Inflammatory macrophage (primary cell): ENCODE results near the gene MCOLN2.
"Not testable (repeated sequence)": the region's sequence is repeated elsewhere in the genome, so short reads cannot be mapped to it uniquely, and the experiment has no call there.

Experiments
- DNase-seq, 2 donors: peaks; one replicate each; pipeline ENCODE4 v3.0.0-alpha.2; 2020 to 2022
- total RNA-seq, 18 experiments: gene quantifications; one replicate each; lab custom pipeline; 2026; ENCODE audit warnings: mixed read lengths in 6 of 18, inconsistent platforms in 2 of 18; lab: John Stamatoyannopoulos, UW

Gene MCOLN2
- 0.80 to 210 (median 6.0) reads per million in 18 experiments for total RNA-seq

DNA sequence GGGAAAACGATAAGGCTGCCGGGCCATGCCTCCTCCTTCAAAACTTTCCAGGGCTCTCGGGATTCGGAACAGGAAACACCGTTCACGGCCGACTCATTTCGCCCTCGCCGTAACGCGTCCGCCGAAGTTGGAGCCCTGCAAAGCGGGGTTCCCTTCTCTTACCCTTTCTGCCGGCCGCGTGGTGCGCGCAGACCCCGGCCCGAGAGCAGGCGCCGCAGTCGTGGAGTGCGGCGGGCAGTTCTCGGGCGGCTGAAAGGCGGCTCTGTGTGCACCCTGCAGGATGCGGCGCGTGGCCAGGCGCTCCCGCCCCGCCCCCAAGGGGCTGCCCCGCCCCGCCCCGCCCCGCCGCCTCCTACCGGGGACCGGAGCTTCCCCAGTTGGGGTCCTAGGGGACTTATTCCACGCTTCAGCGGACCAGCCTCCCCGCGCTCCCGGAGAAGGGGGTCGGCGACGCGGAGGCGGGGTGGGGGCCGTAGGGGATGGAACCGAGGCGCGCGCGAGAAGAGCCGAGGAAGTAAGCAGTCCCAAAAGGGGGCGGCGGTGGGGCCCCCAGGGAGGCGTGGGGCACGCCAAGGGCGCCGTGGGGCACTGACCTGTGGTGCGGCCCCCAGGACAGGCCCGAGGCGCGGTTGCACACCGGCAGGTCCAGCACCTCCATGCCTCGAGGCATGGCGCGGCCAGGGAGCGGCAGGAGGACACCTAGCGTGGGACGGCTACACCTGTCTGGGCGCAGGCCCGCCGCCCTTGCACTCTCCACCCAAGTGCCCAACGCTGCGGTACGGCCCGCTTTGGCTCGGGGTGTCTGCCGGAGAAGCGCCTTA lies at the start of gene MCOLN2:
MCOLN2 (minus strand) TSS at position 268 of the 821 bp plus-strand sequence; CDS start at position 27, 241 bp downstream.
- peak in 1 of 2 donors; percentile 65 for DNase-seq

DNA sequence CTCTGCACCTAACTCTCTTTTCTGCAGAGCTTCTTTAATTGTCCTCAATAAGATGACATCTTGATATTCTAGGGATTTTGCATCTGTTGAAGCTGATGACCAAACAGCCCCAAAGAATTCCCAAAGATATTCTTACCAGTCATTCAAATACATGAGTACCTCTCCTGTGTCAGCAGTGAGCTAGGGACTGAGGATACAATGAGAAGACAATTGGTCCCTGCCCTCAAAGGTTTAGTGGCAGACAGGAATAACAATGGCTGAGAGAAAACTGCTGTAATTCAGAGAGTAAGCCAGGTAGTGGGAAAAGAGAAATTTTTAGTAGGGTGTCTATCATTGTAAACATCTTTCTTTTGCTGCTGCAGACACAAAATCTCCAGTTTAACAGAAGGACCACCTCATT lies 45.5 kb upstream of the MCOLN2 start:
- no peak for DNase-seq

DNA sequence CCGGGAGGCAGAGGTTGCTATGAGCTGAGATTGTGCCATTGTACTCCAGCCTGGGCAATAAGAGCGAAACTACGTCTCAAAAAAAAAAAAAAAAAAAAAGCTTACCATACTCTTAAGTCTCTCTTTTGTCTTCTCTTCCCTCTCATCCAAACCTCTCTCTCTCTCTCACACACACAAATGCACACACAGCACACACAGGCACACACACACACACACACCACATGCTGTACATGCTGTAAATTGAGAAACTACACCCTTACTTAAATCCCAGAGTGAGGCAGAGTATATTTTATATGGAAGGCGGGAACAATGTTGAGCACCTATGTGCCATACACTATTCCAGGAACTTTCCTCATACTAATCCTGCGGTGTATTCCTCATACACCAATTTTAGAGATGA lies 44.9 kb upstream of the MCOLN2 start:
- DNase-seq, result no peak

DNA sequence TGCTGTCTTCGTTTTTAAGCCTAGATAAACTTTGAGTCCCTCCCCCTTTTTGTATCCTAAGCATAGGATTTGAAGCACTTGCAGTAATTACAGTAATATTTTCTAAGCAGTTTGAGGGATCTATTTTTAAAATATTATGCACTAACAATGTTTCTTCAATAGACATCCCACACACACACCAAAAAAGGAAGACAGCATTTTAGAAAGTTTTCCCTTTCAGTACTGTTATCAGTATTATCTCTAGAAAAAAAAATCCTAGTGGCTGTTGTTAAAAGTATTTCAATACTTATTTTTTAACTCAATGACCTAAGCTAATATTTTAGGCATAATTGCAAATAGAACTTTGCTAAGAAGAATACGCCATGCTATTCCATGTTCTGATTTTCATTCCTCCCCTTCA lies 36.3 kb upstream of the MCOLN2 start:
- no peak for DNase-seq

DNA sequence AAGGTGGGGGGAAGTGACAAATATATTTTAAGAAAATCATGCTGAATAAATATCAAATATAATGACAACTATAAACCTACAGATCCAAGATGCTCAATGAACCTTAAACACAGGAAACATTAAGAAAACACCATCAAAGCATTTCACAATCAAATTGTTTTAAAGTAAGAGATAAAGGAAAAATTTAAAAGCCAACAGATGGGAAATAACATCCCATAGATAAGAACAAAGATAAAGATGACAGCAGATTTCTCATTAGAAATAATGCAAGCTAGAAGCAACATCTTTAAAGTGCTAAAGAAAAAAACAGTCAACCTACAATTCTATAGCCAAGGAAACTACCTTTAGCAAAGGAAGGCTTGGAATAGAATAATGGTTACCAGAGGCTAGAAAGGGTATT lies 33.6 kb upstream of the MCOLN2 start:
- no peak for DNase-seq

DNA sequence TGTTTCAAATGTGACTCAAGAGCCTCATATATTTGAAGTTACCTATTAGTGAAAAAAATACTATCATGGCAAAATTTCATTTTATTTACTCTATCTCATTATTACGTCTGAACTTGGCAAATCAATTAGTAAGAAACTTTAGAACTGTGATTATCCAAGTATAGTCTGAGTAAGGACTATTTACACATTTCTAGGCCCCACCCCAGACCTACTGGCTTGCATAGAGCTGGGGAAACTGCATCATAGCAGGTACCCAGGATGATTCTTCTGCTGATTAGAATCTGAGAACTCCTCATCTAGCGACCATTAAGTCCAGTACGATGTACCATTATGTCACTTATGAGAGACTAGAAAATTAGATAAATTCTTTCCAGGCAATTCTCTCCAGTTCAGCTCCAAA lies 31.2 kb upstream of the MCOLN2 start:
- no peak for DNase-seq

DNA sequence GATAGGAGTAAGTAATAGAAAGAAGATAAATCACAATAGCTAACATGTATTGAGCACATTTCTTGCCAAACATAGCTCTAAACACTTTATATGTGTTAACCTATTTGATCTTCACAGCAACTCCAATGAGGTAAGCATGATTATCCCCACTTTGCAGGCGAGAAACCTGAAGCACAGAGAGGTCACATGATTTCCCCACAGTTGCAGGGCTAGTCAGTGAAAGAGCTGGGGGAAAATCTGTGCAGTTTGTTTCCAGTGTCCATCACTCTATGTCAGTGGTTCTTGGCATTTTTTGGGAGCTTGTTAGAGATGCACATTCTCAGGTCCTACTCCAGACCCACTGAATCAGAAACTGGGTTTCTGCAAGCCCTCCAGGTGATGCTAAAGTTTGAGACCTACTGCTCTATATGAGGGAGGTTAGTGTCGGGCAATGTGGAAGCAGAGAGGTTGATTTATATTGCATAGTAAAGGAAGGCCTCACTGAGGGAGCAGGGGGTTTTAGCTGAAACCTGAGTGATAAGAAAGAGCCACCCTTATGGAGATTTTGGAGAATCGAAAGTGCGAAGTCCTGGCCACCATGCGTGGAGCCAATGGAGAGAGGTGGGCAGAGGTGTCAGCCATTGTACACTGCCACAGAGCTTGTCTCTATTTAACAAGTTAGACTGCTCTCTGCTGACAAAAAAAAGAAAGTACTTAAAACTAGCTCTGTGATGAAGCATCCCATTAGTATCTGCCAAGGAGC lies 30.5 kb upstream of the MCOLN2 start:
- peak in 1 of 2 donors; percentile 26 for DNase-seq

DNA sequence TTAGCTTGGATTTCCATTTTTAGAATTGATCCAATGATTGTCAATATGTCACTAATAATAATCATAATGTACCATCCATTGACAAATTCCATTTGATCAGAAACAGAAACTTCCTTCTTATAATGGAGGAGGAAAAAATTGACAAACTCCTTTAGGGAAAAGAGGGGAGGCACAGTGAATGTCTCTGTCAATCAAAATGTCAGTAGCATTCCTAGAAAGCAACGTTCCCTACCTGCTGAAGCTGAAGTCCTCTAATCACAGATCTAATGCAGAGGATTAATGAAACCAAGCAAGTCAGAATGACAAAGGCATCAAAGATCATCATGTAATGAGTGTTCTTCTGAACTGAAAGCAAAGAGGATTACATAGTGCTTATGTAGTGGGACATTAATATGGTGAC lies 29.0 kb upstream of the MCOLN2 start:
- no peak for DNase-seq

DNA sequence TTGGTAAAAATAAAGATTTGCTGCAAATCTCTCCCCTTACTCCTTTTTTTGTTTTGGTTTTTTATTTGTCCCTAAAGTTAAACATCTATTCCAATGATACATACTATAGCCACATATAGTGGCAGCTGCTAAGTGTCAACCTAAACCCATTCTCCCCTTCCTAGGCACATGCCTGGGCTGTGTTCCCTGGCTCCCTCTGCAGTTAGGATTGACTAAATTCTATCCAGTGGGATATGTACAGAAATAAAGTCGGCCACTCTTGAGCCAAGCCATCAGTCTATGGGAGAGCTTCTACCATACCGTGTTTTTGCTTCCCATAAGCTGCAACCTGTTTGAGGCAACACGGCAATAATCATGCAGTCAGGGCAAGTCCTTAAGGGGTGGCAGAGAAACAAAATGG lies 27.8 kb upstream of the MCOLN2 start:
- no peak for DNase-seq

DNA sequence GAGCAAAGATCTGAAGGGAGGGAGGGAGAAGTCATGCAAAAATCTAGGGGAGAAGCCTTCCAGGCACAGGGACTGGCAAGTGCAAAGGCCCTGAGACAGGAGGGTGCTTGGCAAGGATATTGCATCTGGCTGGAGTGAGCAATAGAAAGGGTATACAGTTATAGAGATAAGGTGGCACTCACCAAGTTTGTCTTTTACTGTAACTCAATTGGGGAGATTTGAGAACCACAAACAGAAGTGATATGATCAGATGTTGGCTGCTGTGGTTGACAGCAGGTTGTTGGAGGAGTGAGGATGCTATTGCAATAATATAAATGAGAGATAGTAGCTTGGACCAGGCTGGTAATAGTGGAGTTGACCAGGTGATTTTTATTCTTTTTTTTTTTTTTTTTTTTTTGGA lies 25.8 kb upstream of the MCOLN2 start:
- no peak for DNase-seq

DNA sequence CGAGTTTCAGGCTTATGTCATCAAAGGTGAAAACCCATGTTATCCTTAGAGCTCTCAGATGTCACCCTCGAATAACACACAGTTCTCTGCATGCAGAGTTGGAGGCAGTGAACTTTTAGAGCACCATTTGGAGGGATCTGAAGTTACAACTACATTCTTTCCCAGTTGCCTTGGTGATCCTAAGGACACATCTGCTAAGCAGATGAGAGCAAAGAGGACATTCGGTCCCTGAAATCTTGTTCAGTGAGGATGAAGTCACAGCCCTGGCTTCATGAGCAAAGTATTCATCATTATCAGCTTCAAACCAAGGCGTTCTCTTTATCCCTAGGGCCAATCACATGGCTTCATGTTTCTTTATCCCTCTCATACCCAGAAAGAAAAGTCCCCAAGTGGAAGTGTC lies 23.1 kb upstream of the MCOLN2 start:
- DNase-seq, result no peak

DNA sequence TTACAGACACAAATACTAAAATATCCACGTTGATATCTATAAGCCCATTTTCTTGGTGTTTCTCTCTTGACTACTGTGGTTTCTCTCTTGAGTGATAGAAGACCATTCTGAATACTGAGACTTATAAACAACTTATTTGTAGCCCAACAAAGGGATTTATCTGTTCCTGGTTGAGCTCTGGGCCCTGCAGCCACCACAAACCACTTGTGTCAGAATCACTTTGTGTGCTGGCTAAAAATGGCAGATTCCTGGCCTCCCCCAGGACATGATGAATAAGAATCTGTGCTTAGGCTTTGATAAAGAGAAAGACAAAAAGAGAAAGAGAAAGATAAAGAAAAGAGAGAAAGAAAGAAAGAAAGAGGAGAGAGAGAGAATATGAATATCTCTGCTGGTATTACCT lies 18.9 kb upstream of the MCOLN2 start:
- no peak for DNase-seq

DNA sequence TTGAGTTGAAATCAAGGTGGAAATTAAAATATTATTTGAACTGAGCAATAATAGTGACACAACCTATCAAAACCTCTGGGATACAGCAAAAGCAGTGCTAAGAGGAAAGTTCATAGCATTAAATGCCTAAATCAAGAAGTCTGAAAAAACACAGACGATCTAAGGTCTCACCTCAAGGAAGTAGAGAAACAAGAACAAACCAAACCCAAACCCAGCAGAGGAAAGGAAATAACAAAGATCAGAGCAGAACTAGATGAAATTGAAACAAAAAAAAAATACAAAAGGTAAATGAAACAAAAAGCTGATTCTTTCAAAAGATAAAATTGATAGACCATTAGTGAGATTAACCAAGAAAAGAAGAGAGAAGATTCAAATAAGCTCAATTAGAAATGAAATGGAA lies 8.7 kb upstream of the MCOLN2 start:
- DNase-seq, result not testable (repeated sequence)

DNA sequence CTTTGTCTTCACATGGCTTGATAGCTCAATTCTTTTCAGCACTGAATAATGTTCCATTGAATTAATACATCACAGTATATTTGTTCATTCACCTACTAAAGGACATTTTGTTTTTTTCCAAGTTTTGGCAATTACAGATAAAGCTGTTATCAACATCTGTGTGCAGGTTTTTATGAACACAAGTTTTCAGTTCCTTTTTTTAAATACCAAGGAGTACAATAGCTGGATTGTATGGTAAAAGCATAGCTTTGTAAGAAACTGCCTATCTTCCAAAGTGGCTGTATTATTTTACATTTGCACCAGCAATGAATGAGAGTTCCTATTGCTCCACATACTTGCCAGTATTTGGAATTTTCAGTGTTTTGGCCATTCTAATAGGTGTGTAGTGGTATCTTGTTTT lies 4.8 kb upstream of the MCOLN2 start:
- DNase-seq, result no peak

DNA sequence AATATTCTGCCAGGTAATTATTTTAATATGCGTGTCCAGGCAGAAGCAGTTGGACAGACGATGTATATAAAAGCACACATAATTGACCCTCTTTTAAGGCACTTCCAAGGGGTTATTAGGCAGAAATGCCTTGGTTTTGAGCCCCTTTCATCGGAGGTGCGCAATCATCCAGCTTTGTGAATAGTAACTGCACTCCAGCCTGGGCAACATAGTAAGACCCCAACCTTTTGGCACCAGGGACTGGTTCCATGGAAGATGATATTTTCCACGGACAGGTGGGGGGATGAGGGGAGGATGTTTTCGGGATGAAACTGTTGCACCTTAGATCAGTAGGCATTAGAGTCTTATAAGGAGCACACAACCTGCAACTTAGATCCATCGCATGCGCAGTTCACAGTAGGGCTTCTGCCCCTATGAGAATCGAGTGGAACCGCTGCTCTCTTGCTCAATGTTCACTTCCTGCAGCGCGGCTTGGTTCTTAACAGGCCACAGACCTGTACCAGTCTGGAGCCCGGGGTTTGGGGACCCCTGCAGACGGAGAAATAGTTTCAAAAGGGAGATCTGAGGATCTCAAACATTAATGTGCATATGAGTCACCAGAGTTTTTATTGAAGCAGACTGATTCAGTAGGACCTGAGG lies 1.8 kb upstream of the MCOLN2 start:
- DNase-seq, result peak; percentile 21 to 22

DNA sequence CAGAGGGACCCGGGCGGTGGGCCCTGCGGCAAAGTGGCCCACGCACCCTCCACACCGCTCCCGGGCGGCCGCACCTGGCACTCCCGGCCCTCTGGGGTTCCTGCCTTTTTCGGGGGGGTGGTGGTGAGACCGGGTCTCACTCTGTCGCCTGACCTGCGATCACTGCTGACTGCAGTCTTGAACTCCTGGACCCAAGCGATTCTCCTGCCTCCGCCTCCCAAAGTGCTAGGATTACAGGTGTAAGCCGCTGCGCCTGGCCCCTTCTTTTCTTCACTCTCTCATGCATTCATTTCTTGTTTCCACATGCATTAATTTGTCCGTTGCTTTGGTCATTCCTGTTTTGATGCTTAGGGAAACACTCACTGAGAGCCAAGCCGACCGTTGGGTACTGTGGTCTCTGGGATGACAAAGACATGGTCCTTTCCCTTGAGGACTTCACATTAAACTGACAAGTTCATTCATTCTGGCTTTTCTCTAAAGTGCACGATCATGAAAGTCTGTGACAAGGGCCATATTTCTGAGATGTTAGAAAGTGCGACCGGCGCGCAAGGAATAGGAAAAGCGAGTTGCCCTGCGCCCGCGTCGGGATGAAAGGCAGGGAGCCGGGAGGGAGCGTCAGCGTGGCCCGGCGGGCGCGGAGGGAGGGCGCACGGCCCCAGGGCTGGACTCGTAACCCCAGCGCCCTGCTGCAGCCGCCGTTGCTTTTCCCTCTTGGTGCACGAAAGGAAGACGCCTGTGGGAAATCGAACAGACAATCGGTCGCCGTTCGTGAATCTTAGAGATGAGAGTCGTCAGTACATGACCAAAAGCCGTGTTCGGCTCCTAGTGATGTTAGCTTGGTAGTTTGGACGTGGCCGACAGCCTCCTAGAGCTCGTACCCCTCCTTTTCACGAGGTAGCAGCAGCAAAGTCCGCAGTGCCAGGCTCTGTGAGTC lies 1.0 kb upstream of the MCOLN2 start:
- DNase-seq, result no peak

DNA sequence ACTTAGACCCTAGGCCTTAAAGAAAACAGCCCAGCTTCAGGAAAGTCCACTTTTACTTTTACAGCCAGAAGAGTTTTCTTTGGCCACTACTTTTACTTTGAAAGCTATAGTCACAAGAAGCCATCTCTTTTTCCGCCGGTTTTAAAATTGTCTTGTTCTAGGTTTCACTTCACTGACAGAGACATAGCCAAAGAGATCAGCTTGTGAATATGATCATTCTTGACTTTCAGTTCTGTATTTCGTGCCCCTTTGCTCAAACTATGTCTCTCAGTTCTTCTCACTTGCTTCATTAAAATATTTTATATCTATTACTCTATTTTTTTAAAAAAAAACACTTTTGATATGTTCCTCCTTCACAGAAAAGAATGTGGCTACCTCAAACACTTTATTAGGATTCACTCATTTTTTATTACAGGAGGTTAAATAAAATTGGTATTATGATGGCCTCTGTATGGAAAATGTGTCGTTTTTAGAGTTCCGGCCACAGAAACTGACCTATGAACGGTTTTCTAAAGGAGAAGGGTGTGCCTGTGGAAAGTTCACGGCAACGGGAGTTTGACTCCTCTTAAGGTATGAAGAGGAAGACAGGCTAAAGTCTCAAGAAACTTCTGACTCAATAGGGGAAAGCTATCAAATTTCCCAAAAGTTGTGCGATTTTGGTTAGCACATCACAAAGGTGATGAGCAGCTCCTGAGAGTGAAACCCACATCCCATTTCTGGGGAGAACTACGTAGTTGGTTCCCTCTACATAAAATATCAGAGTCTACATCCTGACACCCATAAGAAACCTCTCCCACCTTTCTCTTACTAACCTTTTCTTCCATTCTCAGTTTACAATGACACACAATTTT lies 1.2 kb downstream of the MCOLN2 start:
- DNase-seq, result peak; percentile 13 to 17

DNA sequence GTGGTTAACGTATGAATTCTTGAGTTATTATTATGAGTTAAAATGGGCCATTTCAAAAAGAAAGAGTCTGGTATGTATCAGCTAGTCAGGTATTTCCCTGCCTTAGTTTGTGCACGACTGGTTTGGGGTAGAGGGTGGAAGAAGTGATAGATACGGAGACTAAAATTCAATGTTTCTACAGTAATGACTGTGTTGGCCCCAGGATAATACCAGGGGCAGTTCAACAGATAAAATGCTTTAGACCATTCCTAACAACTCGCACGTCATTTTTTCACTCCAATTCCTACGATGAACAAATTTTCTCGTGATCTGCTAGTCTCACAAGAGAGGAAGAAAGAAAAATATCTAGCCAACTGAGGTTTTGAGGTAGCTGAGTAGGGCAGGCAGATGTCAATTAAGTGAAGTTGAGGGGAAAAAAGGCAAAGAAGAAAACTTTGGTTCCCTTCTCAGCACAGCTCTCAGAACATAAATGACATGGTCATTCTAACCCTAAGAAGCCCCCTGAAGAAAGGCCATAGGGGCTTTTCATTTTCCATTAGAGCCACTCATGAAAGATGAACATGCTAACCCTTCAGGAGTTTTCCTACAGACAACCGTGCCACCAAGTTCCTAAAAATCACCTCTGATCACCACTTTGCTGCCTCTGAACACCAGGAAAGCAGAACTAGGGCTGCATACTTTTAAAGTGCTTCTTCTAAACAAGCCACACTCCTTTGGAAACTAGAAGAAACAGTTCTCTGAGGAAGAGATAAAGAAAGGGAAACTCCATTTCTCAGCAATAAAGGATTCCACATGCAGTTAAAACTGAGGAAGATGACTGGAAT lies 5.6 kb downstream of the MCOLN2 start:
- DNase-seq, result peak; percentile 46 to 58

DNA sequence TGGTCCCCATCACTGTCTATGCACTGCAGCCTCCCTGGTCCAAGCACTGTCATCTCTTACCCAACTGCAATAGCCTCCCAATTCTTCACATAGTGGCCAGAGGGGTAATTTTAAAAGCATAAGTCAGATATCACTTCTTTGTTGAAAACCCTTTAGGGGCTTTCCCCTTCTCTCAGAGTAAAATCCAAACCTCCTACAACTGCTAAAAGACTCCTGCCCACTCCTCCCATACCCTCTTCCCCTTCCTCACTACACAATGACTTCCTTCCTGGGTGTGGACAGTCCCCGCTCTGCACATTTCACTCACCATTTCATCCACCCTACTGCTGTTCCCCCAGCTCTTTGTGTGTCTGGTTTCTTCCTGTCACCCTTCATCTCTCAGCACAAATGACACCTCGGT lies 8.3 kb downstream of the MCOLN2 start:
- peak; percentile 44 to 47 for DNase-seq

DNA sequence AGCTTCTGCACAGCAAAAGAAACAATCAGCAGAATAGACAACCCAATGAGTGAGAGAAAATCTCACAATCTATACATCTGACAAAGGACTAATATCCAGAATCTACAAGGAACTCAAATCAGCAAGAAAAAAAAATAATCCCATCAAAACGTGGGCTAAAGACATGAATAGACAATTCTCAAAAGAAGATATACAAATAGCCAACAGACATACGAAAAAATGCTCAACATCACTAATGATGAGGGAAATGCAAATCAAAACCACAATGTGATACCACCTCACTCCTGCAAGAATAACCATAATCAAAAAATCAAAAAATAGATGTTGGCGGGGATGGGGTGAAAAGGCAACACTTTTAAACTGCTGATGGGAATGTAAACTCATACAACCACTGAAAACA lies 10.4 kb downstream of the MCOLN2 start:
- DNase-seq, result not testable (repeated sequence)
